ENCODE data around the gene NFIA.

- no peak for TF ChIP-seq EP300 (IDR thresholded peaks at IDR 0.05)
- TF ChIP-seq CTCF (IDR thresholded peaks at IDR 0.05) = no peak
Observed at GRCh38 chr1:61268546-61269240, 186.3 kb downstream of the NFIA start.
